PFSK-1 (cell line): ENCODE measurements around the gene GPR17.

Source experiments
- REST ChIP-seq, 2 experiments: IDR thresholded peaks; 2 replicates each; pipeline versions ENCODE4 v1.6.1 to v1.8.0; 2011 to 2012; ENCODE audit warnings: low read depth in 2 of 2, low read length in 2 of 2, control low read depth in 1 of 2, inconsistent platforms in 1 of 2, mild to moderate bottlenecking in 1 of 2, moderate library complexity in 1 of 2; ENCODE audit not compliant: insufficient read depth in 1 of 2
- SIN3A ChIP-seq: IDR thresholded peaks from 2 replicates; pipeline ENCODE4 v1.6.1; 2012; ENCODE audit warnings: mild to moderate bottlenecking, low read length, moderate library complexity, borderline replicate concordance; ENCODE audit not compliant: insufficient read depth
- TAF1 ChIP-seq: IDR thresholded peaks from 2 replicates; pipeline ENCODE4 v1.6.1; 2012; ENCODE audit warnings: low read length, control low read depth, borderline replicate concordance; ENCODE audit not compliant: insufficient read depth

GRCh38 chr2:127634066-127634617 lies 11.8 kb upstream of the GPR17 start:
- TF ChIP-seq SIN3A (no peak), TAF1 (no peak), REST (IDR thresholded peaks at IDR 0.05; ENCODE audit: insufficient read depth in 1 of 2, low read depth in 2 of 2, low read length in 2 of 2) (no peak)
